H1 (cell line): ENCODE data around the gene MDH1B. TPM values are rescaled to one million over a fixed set of nuclear protein-coding genes. Genes with fewer than 3 reads are reported as not detected.
"Not testable (repeated sequence)": the region's sequence is repeated elsewhere in the genome, so short reads cannot be mapped to it uniquely, and the experiment has no call there.

Experiments used
- CTCF ChIA-PET: fragments of 300-600 bp; sonication (Branson Sonifier 250); formaldehyde crosslinking; loops from one replicate; lab custom pipeline; 2021; ENCODE audit not compliant: partially characterized antibody; lab: Charles Lee
- POLR2A ChIA-PET: fragments of 300-600 bp; sonication (Branson Sonifier 250); formaldehyde crosslinking; loops from one replicate; lab custom pipeline; 2021; ENCODE audit warnings: inconsistent platforms; ENCODE audit not compliant: partially characterized antibody; lab: Charles Lee
- DNase-seq, 2 experiments: peaks; one replicate each; pipeline versions ENCODE4 v3.0.0 to v3.0.0-alpha.2; 2010 to 2022; ENCODE audit warnings: low spot score in 2 of 2, low read depth in 1 of 2, mixed read lengths in 1 of 2
- FAIRE-seq: peaks from 2 replicates; lab custom pipeline; 2011; peaks lifted over from hg19 to GRCh38; lab: Jason Lieb, UNC
- H2AFZ ChIP-seq: 2 replicates; pipeline ENCODE4 v1.8.1; 2012; ENCODE audit warnings: low read length, inconsistent platforms
- H2AK5ac ChIP-seq: 2 replicates; pipeline ENCODE4 v1.6.1; 2013; ENCODE audit warnings: low read depth, low read length
- H2BK120ac ChIP-seq: replicated peaks from 2 replicates; pipeline ENCODE3; 2013; ENCODE audit warnings: low read depth, low read length, inconsistent platforms
- H2BK12ac ChIP-seq: 2 replicates; pipeline ENCODE4 v1.6.1; 2013; ENCODE audit warnings: low read depth, low read length
- H2BK15ac ChIP-seq: 2 replicates; pipeline ENCODE4 v1.6.1; 2013; ENCODE audit warnings: low read length
- H2BK20ac ChIP-seq: 2 replicates; pipeline ENCODE4 v1.6.1; 2013; ENCODE audit warnings: low read length
- H2BK5ac ChIP-seq: 2 replicates; pipeline ENCODE4 v1.6.1; 2013; ENCODE audit warnings: low read depth, low read length
- H3K14ac ChIP-seq: 2 replicates; pipeline ENCODE4 v1.6.1; 2013; ENCODE audit warnings: inconsistent platforms; ENCODE audit not compliant: insufficient read length
- H3K18ac ChIP-seq: 2 replicates; pipeline ENCODE4 v1.6.1; 2013; ENCODE audit warnings: low read length; ENCODE audit errors: extremely low read depth
- H3K23ac ChIP-seq: 2 replicates; pipeline ENCODE4 v1.6.1; 2013; ENCODE audit warnings: inconsistent platforms; ENCODE audit not compliant: insufficient read length
- H3K23me2 ChIP-seq: 2 replicates; pipeline ENCODE4 v1.6.1; 2013; ENCODE audit warnings: low read depth, low read length
- H3K27ac ChIP-seq: 2 replicates; pipeline ENCODE4 v1.6.1; 2011; ENCODE audit warnings: low read depth, low read length, inconsistent platforms
- H3K27me3 ChIP-seq, 4 experiments: replicated peaks in 1 of 4; 1 replicate in 1 of 4; 2 replicates in 3 of 4; pipeline versions ENCODE4 v1.6.1 to v1.8.1; 2011 to 2013; ENCODE audit warnings: low read length in 3 of 4, mild to moderate bottlenecking in 3 of 4, inconsistent platforms in 2 of 4, mixed read lengths in 2 of 4, moderate library complexity in 1 of 4; ENCODE audit not compliant: control insufficient read depth in 3 of 4, insufficient read depth in 3 of 4; ENCODE audit errors: extremely low read depth in 1 of 4
- H3K36me3 ChIP-seq, 4 experiments: 2 replicates each; pipeline versions ENCODE4 v1.6.1 to v1.8.1; 2011 to 2013; ENCODE audit warnings: mild to moderate bottlenecking in 4 of 4, low read length in 3 of 4, moderate library complexity in 2 of 4, control low read depth in 1 of 4, inconsistent platforms in 1 of 4; ENCODE audit not compliant: insufficient read depth in 4 of 4, control insufficient read depth in 2 of 4
- H3K4ac ChIP-seq: replicated peaks from 2 replicates; pipeline ENCODE3; 2013; ENCODE audit warnings: low read length, low read depth, mixed read lengths, inconsistent platforms; ENCODE audit not compliant: insufficient read length
- H3K4me1 ChIP-seq, 4 experiments: replicated peaks in 1 of 4; 1 replicate in 1 of 4; 2 replicates in 3 of 4; pipeline versions ENCODE4 v1.6.1 to v1.8.1; 2011 to 2013; ENCODE audit warnings: low read length in 3 of 4, inconsistent platforms in 2 of 4, mixed read lengths in 1 of 4; ENCODE audit not compliant: insufficient read depth in 4 of 4, control insufficient read depth in 3 of 4
- H3K4me2 ChIP-seq, 2 experiments: 2 replicates each; pipeline versions ENCODE4 v1.6.1 to v1.8.1; 2011 to 2013; ENCODE audit warnings: low read depth in 2 of 2, low read length in 2 of 2, control low read depth in 1 of 2, inconsistent platforms in 1 of 2, mild to moderate bottlenecking in 1 of 2; ENCODE audit not compliant: insufficient read depth in 1 of 2
- H3K4me3 ChIP-seq, 4 experiments: fragments of 200-600, 300-600 bp in 1 of 4; sonication (generic), shearing (Covaris generic), sonication (Bioruptor Twin) in 1 of 4; 2 replicates each; pipeline versions ENCODE4 v1.5.1 to v1.8.1; 2011 to 2016; ENCODE audit warnings: low read length in 4 of 4, low read depth in 3 of 4, control low read depth in 2 of 4, inconsistent platforms in 2 of 4, mild to moderate bottlenecking in 2 of 4, mixed read lengths in 1 of 4, moderate library complexity in 1 of 4; ENCODE audit not compliant: insufficient read depth in 2 of 4; ENCODE audit errors: extremely low read depth in 1 of 4
- H3K56ac ChIP-seq: replicated peaks from 2 replicates; pipeline ENCODE3; 2013; ENCODE audit warnings: low read depth, mild to moderate bottlenecking, mixed read lengths, low read length, inconsistent platforms; ENCODE audit not compliant: insufficient read length
- H3K79me1 ChIP-seq: 2 replicates; pipeline ENCODE4 v1.6.1; 2013; ENCODE audit warnings: low read depth, low read length, control low read depth
- H3K79me2 ChIP-seq, 2 experiments: 2 replicates each; pipeline versions ENCODE4 v1.6.1 to v1.8.1; 2012 to 2013; ENCODE audit warnings: low read length in 2 of 2, mild to moderate bottlenecking in 2 of 2, inconsistent platforms in 1 of 2; ENCODE audit not compliant: insufficient read depth in 2 of 2, control insufficient read depth in 1 of 2
- H3K9ac ChIP-seq, 4 experiments: replicated peaks in 1 of 4; 1 replicate in 1 of 4; 2 replicates in 3 of 4; pipeline versions ENCODE4 v1.6.1 to v1.8.1; 2011 to 2013; ENCODE audit warnings: low read depth in 3 of 4, low read length in 3 of 4, control low read depth in 2 of 4, mild to moderate bottlenecking in 2 of 4, moderate library complexity in 2 of 4, inconsistent platforms in 1 of 4; ENCODE audit errors: extremely low read depth in 1 of 4
- H3K9me3 ChIP-seq, 2 experiments: 2 replicates each; pipeline versions ENCODE4 v1.6.1 to v1.8.1; 2012 to 2013; ENCODE audit warnings: mild to moderate bottlenecking in 2 of 2, moderate library complexity in 2 of 2, control low read depth in 1 of 2, inconsistent platforms in 1 of 2, low read depth in 1 of 2, low read length in 1 of 2, mixed read lengths in 1 of 2; ENCODE audit not compliant: insufficient read depth in 2 of 2
- H4K20me1 ChIP-seq, 2 experiments: replicated peaks in 1 of 2; 2 replicates each; pipeline versions ENCODE3 to v1.8.1; 2011 to 2013; ENCODE audit warnings: inconsistent platforms in 2 of 2, low read length in 2 of 2, mild to moderate bottlenecking in 1 of 2; ENCODE audit not compliant: insufficient read depth in 2 of 2, control insufficient read depth in 1 of 2
- H4K5ac ChIP-seq: 2 replicates; pipeline ENCODE4 v1.6.1; 2013; ENCODE audit warnings: low read length, low read depth, mixed read lengths, inconsistent platforms; ENCODE audit not compliant: insufficient read length
- H4K8ac ChIP-seq: 2 replicates; pipeline ENCODE4 v1.8.0; 2013; ENCODE audit warnings: mild to moderate bottlenecking, moderate library complexity, low read length, inconsistent platforms; ENCODE audit not compliant: insufficient read depth; ENCODE audit errors: extremely low read depth
- H4K91ac ChIP-seq: replicated peaks from 2 replicates; pipeline ENCODE3; 2013; ENCODE audit warnings: low read length, mixed read lengths, inconsistent platforms; ENCODE audit not compliant: insufficient read length
- WGBS, 2 experiments: shearing (Covaris generic) in 1 of 2; methylation state at CpG; one replicate each; pipeline versions ENCODE4 v1.1.6 to v1.1.7; 2013 to 2015; ENCODE audit warnings: low lambda C conversion rate in 2 of 2, mixed read lengths in 2 of 2, inconsistent platforms in 1 of 2, low coverage in 1 of 2, missing lambda C conversion rate in 1 of 2; ENCODE audit not compliant: insufficient replicate concordance in 2 of 2, insufficient coverage in 1 of 2, insufficient read length in 1 of 2; ENCODE audit errors: extremely low coverage in 1 of 2, missing lambda C conversion rate in 1 of 2; 5-methylcytosine and 5-hydroxymethylcytosine counted together
- polyA plus RNA-seq, 7 experiments: library from polyadenylated mRNA; depleted of rRNA in 3 of 7; stranded (reverse) in 5 of 7; unstranded in 2 of 7; fragments of >200 nt in 5 of 7; fragments of 200-250 nt in 2 of 7; gene quantifications; 1 replicate in 5 of 7; 2 replicates in 1 of 7; 4 replicates in 1 of 7; pipeline versions ENCODE4 v1.2.1 to v1.2.3, GENCODE V29; 2011 to 2013; ENCODE audit warnings: missing spikeins in 2 of 7, mixed read lengths in 2 of 7
- total RNA-seq: library from RNA; stranded (reverse); fragmentation: NEBNext Ultra II Directional; extraction: Animal tissue kit (Norgen Biotek cat#: 25700); gene quantifications from 2 replicates; pipeline ENCODE4 v1.2.1, GENCODE V29; 2021

MDH1B gene
- total and polyA plus RNA-seq, 2 of the 8 experiments (the other 6 are each of a cell fraction or from before 2014, with no cell fraction given), result 1.5 to 2.1 TPM

DNA sequence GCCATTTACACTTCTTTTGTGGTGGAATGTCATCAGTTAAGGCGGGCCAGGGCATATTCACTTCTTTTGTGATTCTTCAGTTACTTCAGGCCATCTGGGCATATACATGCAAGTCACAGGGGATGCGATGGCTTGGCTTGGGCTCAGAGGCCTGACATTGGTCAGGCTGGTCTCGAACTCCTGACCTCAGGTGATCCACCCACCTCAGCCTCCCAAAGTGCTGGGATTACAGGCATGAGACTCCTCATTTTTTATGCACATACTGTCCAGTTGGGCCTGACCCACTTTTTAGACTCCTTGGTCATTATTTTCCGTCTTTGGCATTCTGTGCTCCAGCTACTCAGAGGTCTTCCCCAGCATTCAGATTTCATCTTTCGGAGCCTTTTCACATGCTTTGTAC, 47.3 kb upstream of the MDH1B start:
- POLR2A ChIA-PET, result interaction anchor here (1.0 kb wide), 2 partner anchors 9 to 10 kb away, joined by 3 read pairs; no protein-coding TSS in a partner anchor
- H4K91ac ChIP-seq, result peak overlapping the region; percentile 94
- H3K56ac ChIP-seq, H3K14ac ChIP-seq, H3K23me2 ChIP-seq, H3K9me3 ChIP-seq, CTCF ChIA-PET, H3K79me1 ChIP-seq, H2BK15ac ChIP-seq, H3K23ac ChIP-seq, H3K9ac ChIP-seq, H3K4ac ChIP-seq, H3K36me3 ChIP-seq, FAIRE-seq, H3K27me3 ChIP-seq, H4K20me1 ChIP-seq, H4K8ac ChIP-seq, H2AFZ ChIP-seq: not testable (repeated sequence)
- peak overlapping the region in 1 of 2 experiments; percentile 69; a peak in 3 of 4 replicates for H3K4me2 ChIP-seq
- peak overlapping the region in 2 of 4 experiments; percentile 15 to 57; a peak in 1 of 8 replicates for H3K4me3 ChIP-seq
- H3K18ac ChIP-seq, result peak overlapping the region; percentile 53
- H3K4me1 ChIP-seq, result peaks cover 0 to 12% (median under 1%) of the 10 kb centered on the region in 4 experiments; a peak in 2 of 7 replicates
- H3K79me2 ChIP-seq, result peaks cover 0 to 31% of the 10 kb centered on the region in 2 experiments; a peak in 3 of 4 replicates
- H3K27ac ChIP-seq, result peak overlapping the region; percentile 28; the same call in 1 of the 2 replicates
- H2BK20ac ChIP-seq, result peak overlapping the region; percentile 73; the same call in 1 of the 2 replicates
- peak overlapping the region; percentile 39 for H4K5ac ChIP-seq
- H2AK5ac ChIP-seq, result peak overlapping the region; percentile 4; the same call in 1 of the 2 replicates
- H2BK12ac ChIP-seq, result peak overlapping the region; percentile 20; the same call in 1 of the 2 replicates
- peak in 1 of 2 experiments; percentile 50 for DNase-seq
- H2BK120ac ChIP-seq, result peak overlapping the region; percentile 10
- H2BK5ac ChIP-seq, result peak overlapping the region; percentile 73; the same call in 1 of the 2 replicates
- 46% methylated on average over 5 of the region's 5 CpGs; no CpG with 5 or more reads in 1 of the 2 experiments for WGBS, 2 experiments

- H3K4me2 ChIP-seq, H2AFZ ChIP-seq, H4K91ac ChIP-seq, H3K27me3 ChIP-seq, H3K27ac ChIP-seq, H2BK20ac ChIP-seq, POLR2A ChIA-PET, H3K23ac ChIP-seq, H3K18ac ChIP-seq, H4K8ac ChIP-seq, H3K56ac ChIP-seq, H2BK15ac ChIP-seq, H2BK120ac ChIP-seq, H3K79me1 ChIP-seq, H3K14ac ChIP-seq, H2AK5ac ChIP-seq, FAIRE-seq, H3K4me3 ChIP-seq, DNase-seq, H4K20me1 ChIP-seq, CTCF ChIA-PET, H3K9me3 ChIP-seq, H3K4ac ChIP-seq, H2BK5ac ChIP-seq, H2BK12ac ChIP-seq, H3K9ac ChIP-seq, H3K23me2 ChIP-seq, H4K5ac ChIP-seq: not testable (repeated sequence)
- WGBS, 2 experiments, result 71% methylated on average over 2 of the region's 3 CpGs; no CpG with 5 or more reads in 1 of the 2 experiments
- H3K36me3 ChIP-seq, result peaks cover 0 to 12% (median 6%) of the 10 kb centered on the region in 4 experiments; a peak in 5 of 8 replicates
- H3K79me2 ChIP-seq, result peaks cover 0 to 22% of the 10 kb centered on the region in 2 experiments; a peak in 2 of 4 replicates
- H3K4me1 ChIP-seq, result peaks cover 3 to 13% (median 4%) of the 10 kb centered on the region in 4 experiments; a peak in 6 of 7 replicates
Observed at GRCh38 chr2:206807624-206808023, 42.5 kb upstream of the MDH1B start.
